Subcutaneous abdominal adipose tissue (tissue), 5 donors: ENCODE data around the gene CIBAR2.

Source experiments
- H3K27ac ChIP-seq: one replicate; pipeline ENCODE4 v1.7.0; 2013; ENCODE audit warnings: low read depth, mild to moderate bottlenecking, inconsistent platforms, low read length, moderate library complexity
- H3K27me3 ChIP-seq, 5 donors: one replicate each; pipeline ENCODE4 v1.7.0; 2013; ENCODE audit warnings: low read length in 5 of 5, inconsistent platforms in 1 of 5; ENCODE audit not compliant: control insufficient read depth in 5 of 5, insufficient read depth in 4 of 5
- H3K36me3 ChIP-seq, 5 donors: one replicate each; pipeline ENCODE4 v1.7.0; 2013; ENCODE audit warnings: low read length in 5 of 5; ENCODE audit not compliant: control insufficient read depth in 5 of 5, insufficient read depth in 5 of 5
- H3K4me1 ChIP-seq, 5 donors: one replicate each; pipeline ENCODE4 v1.7.0; 2013; ENCODE audit warnings: low read length in 5 of 5, mild to moderate bottlenecking in 3 of 5, moderate library complexity in 1 of 5; ENCODE audit not compliant: control insufficient read depth in 5 of 5, insufficient read depth in 5 of 5
- H3K4me3 ChIP-seq, 5 donors: one replicate each; pipeline ENCODE4 v1.7.0; 2013; ENCODE audit warnings: low read length in 5 of 5, low read depth in 1 of 5
- H3K9ac ChIP-seq, 5 donors: one replicate each; pipeline ENCODE4 v1.7.0; 2013; ENCODE audit warnings: low read length in 5 of 5, mild to moderate bottlenecking in 4 of 5, moderate library complexity in 3 of 5
- H3K9me3 ChIP-seq, 5 donors: one replicate each; pipeline ENCODE4 v1.7.0; 2013; ENCODE audit warnings: low read length in 5 of 5; ENCODE audit not compliant: control insufficient read depth in 5 of 5
- donor health status: healthy.
- donor health status: healthy.
- donor health status: healthy.
- donor health status: healthy.
- donor health status: healthy.

CIBAR2 gene

DNA sequence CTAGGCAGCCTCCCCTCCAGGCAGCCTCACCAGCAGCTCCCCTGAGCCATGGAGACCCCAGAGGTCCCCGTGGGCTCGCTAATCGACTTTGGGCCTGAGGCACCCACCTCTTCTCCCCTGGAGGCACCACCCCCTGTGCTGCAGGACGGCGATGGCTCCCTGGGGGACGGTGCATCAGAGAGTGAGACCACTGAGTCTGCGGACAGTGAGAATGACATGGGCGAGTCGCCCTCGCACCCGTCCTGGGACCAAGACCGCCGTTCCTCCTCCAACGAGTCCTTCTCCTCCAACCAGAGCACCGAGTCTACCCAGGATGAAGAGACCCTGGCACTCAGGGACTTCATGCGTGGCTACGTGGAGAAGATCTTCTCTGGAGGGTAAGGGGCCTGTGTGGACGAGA lies 45.2 kb downstream of the CIBAR2 start:
- Histone ChIP-seq H3K36me3 (peaks cover 0 to 28% (median 12%) of the 10 kb centered on the region in 5 donors), H3K27ac (no peak overlapping the region), H3K4me1 (peaks cover 0 to 11% (median 4%) of the 10 kb centered on the region in 5 donors), H3K9me3 (no peaks in the 10 kb centered on the region), H3K27me3 (no peaks in the 10 kb centered on the region), H3K9ac (no peak overlapping the region), H3K4me3 (no peak overlapping the region)

DNA sequence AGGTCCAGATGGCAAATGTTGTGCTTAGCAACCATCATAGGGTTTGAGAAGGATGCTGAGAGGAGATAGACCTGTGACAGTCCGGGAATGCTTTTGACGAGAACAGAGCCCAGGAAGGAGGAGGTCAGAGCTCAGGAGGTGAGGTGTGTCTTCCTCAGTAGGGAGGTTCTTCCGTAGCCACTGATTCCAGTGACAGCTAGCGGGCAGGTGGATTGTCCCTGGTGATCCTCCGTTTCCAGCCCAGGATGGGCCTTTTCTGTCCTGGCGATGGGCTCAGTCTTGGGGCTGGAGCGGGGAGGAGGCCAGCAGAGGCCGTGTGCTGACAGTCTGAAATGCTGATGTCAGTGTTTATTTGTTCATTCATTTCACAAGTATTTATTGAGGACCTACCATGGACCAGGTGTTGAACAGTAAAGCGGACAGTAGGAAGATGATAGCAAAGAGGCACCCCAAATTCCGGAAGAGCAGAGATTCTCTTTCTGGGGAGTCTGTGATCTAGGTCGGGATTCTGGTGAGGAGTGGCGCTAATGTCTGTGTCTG lies 45.9 kb downstream of the CIBAR2 start:
- H3K36me3 ChIP-seq, result peaks cover 0 to 28% (median 12%) of the 10 kb centered on the region in 5 donors
- H3K27ac ChIP-seq, result no peak overlapping the region
- no peak overlapping the region for H3K4me3 ChIP-seq
- H3K27me3 ChIP-seq, result no peaks in the 10 kb centered on the region
- H3K9ac ChIP-seq, result no peak overlapping the region
- H3K4me1 ChIP-seq, result peaks cover 0 to 11% (median 5%) of the 10 kb centered on the region in 5 donors
- no peaks in the 10 kb centered on the region for H3K9me3 ChIP-seq

DNA sequence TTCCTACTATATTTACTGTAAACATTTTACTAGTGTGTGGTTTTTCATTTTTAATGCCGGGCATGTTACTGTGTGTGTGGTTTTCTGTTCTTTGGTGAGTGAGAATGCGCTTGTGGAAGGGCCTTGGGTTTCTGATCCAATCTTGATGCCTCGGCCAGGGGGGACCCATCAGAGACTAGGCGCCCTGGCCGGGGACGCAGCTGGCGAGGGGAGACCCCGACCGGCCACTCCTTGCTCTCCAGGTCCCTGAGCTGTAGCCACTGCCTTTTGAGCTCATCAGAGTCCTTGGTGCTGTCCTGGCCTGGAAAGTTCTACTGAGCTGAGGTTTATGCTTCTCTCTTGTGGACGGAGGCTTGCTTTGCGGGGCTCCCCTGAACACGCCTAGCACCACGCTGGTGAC lies 47.2 kb downstream of the CIBAR2 start:
- Histone ChIP-seq H3K9ac (no peak overlapping the region), H3K4me1 (peaks cover 0 to 15% (median 5%) of the 10 kb centered on the region in 5 donors), H3K27me3 (no peaks in the 10 kb centered on the region), H3K4me3 (no peak overlapping the region), H3K36me3 (peaks cover 0 to 22% (median 12%) of the 10 kb centered on the region in 5 donors), H3K27ac (no peak overlapping the region), H3K9me3 (no peaks in the 10 kb centered on the region)

DNA sequence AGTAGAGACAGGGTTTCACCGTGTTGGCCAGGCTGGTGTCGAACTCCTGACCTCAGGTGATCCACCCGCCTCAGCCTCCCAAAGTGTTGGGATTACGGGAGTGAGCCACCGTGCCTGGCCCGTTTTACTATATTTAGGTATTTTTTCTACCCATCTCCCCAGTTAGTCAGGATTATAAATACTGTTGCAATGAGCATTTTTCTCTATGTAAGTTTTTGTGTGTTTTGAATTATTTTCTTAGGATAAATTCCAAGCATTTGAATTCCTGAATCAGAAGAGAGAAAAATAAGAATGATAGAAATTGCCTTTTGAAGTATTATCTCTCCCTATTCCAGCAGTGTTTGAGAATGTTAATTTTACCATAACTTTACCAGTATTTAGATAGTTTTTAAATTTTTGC lies 48.1 kb downstream of the CIBAR2 start:
- H3K27ac ChIP-seq, result no peak overlapping the region
- no peak overlapping the region for H3K4me3 ChIP-seq
- H3K27me3 ChIP-seq, result no peaks in the 10 kb centered on the region
- peaks cover 0 to 15% (median 5%) of the 10 kb centered on the region in 5 donors for H3K4me1 ChIP-seq
- H3K36me3 ChIP-seq, result peaks cover 0 to 16% (median 7%) of the 10 kb centered on the region in 5 donors
- no peaks in the 10 kb centered on the region for H3K9me3 ChIP-seq
- no peak overlapping the region for H3K9ac ChIP-seq

DNA sequence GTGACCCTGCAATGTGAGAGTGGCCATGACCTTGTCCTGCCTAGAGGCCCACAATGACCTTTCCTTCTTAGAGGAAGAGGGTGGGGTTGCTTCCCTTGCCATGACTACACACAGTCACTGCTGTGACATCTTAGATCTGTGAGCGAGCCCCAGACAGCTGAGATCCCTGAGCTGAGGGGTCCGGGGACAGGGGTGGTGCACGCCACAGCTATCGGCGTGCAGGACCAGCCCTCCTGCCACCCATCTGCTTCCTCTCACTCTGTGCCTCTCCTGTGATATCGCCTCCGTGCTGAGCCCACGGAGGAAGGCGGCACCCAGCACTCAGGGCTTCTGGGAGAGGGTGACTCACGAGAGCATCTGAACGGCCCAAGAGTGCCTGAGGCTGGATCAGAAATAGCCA lies 49.4 kb downstream of the CIBAR2 start:
- no peaks in the 10 kb centered on the region for H3K27me3 ChIP-seq
- H3K36me3 ChIP-seq, result peaks cover 0 to 10% (median 7%) of the 10 kb centered on the region in 5 donors
- H3K27ac ChIP-seq, result no peak overlapping the region
- H3K4me1 ChIP-seq, result peaks cover 0 to 15% (median 5%) of the 10 kb centered on the region in 5 donors
- H3K9me3 ChIP-seq, result no peaks in the 10 kb centered on the region
- no peak overlapping the region for H3K4me3 ChIP-seq
- H3K9ac ChIP-seq, result no peak overlapping the region

DNA sequence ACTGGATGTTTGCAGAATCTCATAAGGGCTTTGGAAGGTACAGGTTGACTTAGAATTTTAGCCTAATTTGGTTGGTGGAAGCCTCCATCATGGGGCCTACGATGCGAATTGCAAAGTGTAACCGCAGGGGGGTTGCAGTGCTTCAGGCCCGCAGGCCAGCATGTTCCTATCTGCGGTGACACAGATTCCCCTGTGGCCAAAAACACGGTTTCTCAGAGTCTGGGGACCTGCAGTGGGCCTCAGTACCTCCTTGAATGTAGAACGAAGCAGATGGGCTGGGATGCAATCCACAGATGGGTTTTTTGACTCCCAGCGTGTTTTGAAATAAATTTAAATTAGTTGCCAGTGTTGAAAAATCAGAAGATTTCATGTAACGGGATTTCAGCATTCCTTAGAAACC lies 49.9 kb downstream of the CIBAR2 start:
- Histone ChIP-seq H3K36me3 (peaks cover 0 to 6% (median 5%) of the 10 kb centered on the region in 5 donors), H3K27ac (no peak overlapping the region)

DNA sequence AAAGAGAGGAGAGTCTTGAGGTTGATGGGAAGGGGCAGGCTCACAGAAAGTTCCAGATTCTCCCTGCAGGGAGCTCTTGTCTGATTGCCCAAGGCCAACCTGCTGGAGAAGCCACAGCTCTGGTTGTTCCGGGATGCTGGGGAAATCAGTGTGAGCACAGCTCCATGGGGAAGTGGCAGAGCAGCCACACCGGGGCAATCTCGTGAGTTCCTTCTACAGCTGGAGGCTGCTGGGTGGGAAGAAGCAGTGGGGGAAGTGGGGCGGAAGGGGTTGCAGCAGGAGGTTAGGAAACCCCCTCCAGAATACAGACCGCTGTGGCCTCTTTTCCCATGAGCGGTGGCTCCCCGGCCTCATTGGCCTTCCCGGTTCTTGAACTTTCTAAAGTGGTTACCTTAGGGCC lies 50.7 kb downstream of the CIBAR2 start:
- Histone ChIP-seq H3K27ac (no peak overlapping the region), H3K4me3 (no peak overlapping the region), H3K4me1 (peaks cover 0 to 16% (median 5%) of the 10 kb centered on the region in 5 donors), H3K9me3 (no peaks in the 10 kb centered on the region), H3K9ac (no peak overlapping the region), H3K36me3 (no peaks in the 10 kb centered on the region), H3K27me3 (no peaks in the 10 kb centered on the region)

More for the DNA sequence above, 49.9 kb downstream of the CIBAR2 start:
- H3K9me3 ChIP-seq, result no peaks in the 10 kb centered on the region
- no peak overlapping the region for H3K4me3 ChIP-seq
- no peaks in the 10 kb centered on the region for H3K27me3 ChIP-seq
- H3K9ac ChIP-seq, result no peak overlapping the region
- H3K4me1 ChIP-seq, result peaks cover 0 to 15% (median 5%) of the 10 kb centered on the region in 5 donors

DNA sequence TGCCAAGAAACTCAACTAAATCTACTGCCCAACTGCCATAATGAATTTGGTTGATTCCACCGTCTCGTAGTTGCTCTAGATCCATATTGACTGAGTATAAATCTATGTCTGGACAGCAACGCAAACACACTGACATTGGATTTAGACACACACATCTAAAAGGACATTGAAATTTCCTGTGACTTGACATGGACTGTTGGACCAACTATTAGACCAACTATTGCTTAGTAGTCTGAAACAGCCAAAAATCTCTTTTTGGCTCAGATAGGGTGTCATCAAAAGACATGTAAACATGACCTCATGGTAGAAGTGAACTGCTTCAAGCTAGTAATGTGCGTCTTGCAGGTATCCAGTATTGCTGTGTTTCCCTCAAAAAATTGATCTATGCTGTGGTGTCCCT lies 53.4 kb downstream of the CIBAR2 start:
- Histone ChIP-seq H3K27me3 (no peaks in the 10 kb centered on the region), H3K9me3 (no peaks in the 10 kb centered on the region), H3K27ac (no peak overlapping the region), H3K4me1 (peaks cover 0 to 36% (median 23%) of the 10 kb centered on the region in 5 donors), H3K9ac (no peak overlapping the region), H3K4me3 (no peak overlapping the region), H3K36me3 (no peaks in the 10 kb centered on the region)

DNA sequence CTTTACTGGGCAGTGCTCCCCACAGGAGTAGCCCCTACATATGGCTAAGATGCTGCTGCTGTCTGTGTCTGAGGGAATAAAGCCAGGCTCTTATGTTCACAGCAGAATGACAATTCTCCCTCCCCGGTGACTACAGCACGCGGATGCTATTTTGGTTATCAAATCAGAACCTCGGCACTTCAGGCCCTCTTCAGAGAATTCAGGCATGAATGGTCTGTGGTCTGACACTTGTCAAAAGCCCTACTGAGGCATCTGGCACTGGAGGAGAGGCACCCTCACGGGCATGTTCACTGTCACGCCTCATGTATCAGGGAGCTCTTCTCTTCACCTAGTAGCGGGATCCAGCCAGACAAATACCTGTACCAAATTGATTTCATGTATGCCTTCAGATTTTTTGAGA lies 54.3 kb downstream of the CIBAR2 start:
- peaks cover 0 to 33% (median 20%) of the 10 kb centered on the region in 5 donors for H3K4me1 ChIP-seq

DNA sequence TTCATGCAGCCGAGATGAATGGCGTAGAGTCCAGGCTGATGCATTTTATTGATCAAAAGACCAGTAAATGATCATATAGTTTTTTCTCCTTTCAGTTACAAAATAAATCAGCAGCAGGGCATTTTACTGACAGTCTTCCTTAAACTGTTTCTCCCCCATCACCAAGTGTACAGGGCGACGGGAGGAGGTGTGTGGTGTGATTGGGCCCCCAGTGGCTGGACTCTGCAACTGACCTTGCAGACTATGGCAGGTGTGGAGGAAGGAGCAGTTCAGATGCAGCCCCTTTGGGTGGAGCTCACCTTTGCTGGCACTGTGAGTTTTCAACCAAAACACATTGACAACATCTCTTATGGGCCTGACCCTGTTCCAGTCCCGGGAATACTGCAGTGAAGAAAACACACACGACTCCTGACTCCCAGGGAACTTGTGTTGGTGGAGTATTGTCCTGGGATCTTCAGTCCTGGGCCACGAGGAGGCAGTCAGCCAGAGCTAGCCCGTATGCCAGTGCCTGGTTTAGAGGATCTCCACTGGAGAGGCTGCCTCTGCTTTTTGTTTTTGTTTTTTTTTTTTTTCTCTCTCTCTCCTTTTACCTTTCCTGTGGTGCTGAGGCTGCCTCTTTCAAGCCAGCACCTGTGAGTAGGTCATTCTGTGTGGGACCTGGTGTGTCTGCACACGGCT lies 54.9 kb downstream of the CIBAR2 start:
- Histone ChIP-seq H3K36me3 (no peaks in the 10 kb centered on the region), H3K4me1 (peaks cover 0 to 28% (median 20%) of the 10 kb centered on the region in 5 donors), H3K9me3 (no peaks in the 10 kb centered on the region), H3K27me3 (no peaks in the 10 kb centered on the region), H3K9ac (no peak overlapping the region), H3K4me3 (no peak overlapping the region), H3K27ac (no peak overlapping the region)

More for the DNA sequence above, 54.3 kb downstream of the CIBAR2 start:
- no peak overlapping the region for H3K27ac ChIP-seq
- H3K4me3 ChIP-seq, result no peak overlapping the region
- no peaks in the 10 kb centered on the region for H3K9me3 ChIP-seq
- no peaks in the 10 kb centered on the region for H3K36me3 ChIP-seq
- H3K27me3 ChIP-seq, result no peaks in the 10 kb centered on the region
- no peak overlapping the region for H3K9ac ChIP-seq
